HTR-8/SVneo (cell line): ENCODE measurements around the gene DRG2.
A peak's percentile ranks its signal among the peaks of the same experiment; 100 is the strongest.

Experiments
- DNase-seq: peaks from one replicate; pipeline ENCODE4 v3.0.0; 2011; ENCODE audit warnings: low spot score, mixed read lengths; ENCODE audit not compliant: insufficient read length
- FAIRE-seq: peaks from 2 replicates; lab custom pipeline; 2011; peaks lifted over from hg19 to GRCh38; lab: Jason Lieb, UNC

DRG2 gene

GRCh38 chr17:18071751-18072150 lies 16.0 kb upstream of the DRG2 start:
- DNase-seq (no peak), FAIRE-seq (peak; percentile 65)

DNA sequence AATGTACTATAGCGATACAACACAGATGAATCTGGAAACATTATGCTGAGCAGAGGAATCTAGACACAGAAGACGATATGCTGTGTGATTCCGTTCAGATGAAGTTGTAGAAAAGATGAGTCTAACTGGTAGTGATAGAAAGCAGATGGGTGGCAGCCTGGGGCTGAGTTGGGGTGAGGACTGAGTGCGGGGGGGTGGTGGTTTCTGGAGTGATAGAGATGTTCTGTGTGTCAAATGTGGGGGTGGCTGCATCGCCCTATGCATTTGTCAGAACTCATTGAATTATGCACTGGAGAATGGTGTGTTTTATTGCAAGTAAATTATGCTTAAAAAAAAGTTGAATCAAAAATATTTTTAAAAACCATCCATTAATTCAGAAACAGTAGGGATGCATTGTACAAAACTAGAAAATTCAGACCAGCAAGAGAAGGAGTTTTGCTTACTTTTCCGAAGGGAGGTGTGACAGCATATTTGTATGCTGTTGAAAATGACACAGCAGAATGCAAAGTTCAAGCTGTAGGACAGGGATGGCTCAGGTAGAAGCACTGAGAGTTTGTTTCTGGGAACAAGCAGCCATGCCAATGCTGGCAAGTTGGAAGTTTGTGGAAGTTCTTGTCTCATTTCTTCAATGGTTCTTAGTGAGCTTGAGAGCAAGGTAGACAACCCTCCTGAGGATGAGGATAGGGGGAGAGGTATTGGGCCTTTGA lies 13.0 kb upstream of the DRG2 start:
- FAIRE-seq (peak; percentile 46), DNase-seq (no peak)

DNA sequence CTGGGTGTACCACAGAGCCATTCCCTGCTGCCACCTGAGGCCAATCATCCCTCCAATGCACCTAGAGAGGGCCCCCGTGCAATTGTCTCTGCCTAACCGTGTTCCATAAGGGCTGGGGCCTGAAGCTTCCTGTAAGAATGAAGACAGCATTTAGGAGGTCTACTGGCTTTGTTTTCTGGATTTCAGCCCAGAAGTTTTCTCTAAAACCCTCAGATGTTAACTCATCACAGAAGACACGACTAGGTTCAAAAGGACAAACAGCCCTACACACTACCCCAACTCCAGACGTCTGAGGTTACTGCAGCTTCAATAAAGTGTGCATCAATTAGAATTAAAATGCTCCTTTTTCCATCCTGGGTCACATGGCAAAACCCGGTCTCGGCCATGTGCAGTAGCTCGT lies 10.8 kb upstream of the DRG2 start:
- DNase-seq (no peak), FAIRE-seq (peak; percentile 20)

GRCh38 chr17:18079543-18079942 lies 8.2 kb upstream of the DRG2 start:
- no peak for DNase-seq
- FAIRE-seq = no peak

GRCh38 chr17:18084256-18084655 lies 3.5 kb upstream of the DRG2 start:
- no peak for FAIRE-seq
- DNase-seq = no peak

- DNase-seq (no peak), FAIRE-seq (no peak)
Measured at GRCh38 chr17:18089613-18090012, 1.9 kb downstream of the DRG2 start.

DNA sequence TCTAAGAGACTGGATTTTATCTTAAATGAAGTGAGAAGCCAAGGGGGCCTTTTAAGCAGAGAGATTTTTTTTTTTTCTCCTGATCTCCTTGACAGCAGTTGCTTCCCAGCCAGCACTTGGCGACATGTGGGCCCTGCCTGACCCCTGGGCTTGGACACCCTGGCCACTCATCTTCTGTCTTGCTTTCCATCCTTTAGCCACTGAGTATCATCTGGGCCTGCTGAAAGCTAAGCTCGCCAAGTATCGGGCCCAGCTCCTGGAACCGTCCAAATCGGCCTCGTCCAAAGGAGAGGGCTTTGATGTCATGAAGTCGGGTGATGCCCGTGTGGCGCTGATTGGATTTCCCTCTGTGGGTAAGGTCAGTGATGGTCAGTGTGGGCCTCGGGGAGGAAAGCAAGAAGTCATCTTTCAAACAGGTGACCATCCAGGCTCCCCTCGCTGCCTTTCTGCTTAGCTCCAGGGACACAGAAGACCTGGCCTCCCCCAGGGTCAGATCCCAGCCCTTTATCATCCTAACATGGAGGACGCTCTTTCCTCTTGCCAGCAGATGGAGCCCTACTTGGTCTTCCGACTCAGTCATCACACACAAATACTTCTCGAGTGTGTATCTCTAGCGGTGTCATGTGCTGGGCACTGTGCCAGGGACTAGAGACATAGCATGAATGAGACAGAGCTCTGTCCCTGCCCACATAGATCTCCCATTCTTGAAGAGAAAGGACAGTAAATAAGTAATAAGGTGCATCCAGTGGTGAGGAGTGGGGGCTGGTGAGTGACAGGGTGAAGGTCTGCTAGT lies 6.1 kb downstream of the DRG2 start:
- DNase-seq (peak; percentile 64), FAIRE-seq (peak; percentile 90)

- no peak for DNase-seq
- no peak for FAIRE-seq
Measured at GRCh38 chr17:18094409-18094807, 6.7 kb downstream of the DRG2 start.

GRCh38 chr17:18099516-18099915 lies 11.8 kb downstream of the DRG2 start:
- no peak for DNase-seq

DNA sequence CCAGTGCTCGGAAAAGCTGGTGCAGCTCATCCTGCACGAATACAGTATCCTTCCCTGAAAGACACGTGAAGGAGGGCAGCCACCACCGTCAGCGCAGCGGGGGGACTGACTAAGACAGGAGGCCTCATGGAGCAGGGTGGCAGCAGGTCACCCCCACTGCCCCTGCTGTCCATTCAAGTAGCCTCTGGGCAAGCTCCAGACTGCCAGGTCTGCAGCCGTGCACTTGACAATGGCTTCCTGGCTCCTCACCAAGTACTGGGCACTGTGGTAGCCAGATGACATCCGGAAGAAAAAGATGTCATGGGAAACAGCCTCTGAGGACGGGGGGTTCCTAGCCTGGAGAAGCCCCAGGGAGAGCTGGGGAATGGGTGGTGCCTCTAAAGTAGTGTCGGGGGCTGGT lies 12.9 kb downstream of the DRG2 start:
- DNase-seq (no peak), FAIRE-seq (no peak)

More at GRCh38 chr17:18099516-18099915, 11.8 kb downstream of the DRG2 start:
- FAIRE-seq = no peak

GRCh38 chr17:18101828-18102227 lies 14.1 kb downstream of the DRG2 start:
- no peak for FAIRE-seq

GRCh38 chr17:18102640-18103039 lies 14.9 kb downstream of the DRG2 start:
- DNase-seq = no peak

More at GRCh38 chr17:18101828-18102227, 14.1 kb downstream of the DRG2 start:
- DNase-seq = no peak

DNA sequence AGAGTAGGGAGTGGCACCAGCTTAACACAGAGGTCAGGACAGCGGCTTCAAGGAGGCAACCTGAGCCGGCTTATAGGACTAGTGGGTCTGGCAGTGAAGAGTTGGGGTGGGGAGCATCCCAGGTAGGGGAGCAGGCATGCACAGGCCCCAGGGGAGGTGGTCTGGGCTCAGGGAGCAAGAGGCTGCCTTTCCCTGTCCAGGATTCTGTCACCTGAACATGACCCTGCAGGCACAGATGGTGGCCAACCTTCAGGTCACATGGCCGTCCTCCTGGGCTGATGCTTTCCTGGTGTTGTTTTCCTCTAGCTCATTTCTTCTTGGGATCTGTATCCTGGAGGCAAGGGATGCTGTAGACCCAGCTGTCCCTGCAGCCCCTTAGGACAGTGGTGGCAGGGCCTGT lies 17.3 kb downstream of the DRG2 start:
- DNase-seq (no peak), FAIRE-seq (no peak)

More at GRCh38 chr17:18102640-18103039, 14.9 kb downstream of the DRG2 start:
- no peak for FAIRE-seq

DNA sequence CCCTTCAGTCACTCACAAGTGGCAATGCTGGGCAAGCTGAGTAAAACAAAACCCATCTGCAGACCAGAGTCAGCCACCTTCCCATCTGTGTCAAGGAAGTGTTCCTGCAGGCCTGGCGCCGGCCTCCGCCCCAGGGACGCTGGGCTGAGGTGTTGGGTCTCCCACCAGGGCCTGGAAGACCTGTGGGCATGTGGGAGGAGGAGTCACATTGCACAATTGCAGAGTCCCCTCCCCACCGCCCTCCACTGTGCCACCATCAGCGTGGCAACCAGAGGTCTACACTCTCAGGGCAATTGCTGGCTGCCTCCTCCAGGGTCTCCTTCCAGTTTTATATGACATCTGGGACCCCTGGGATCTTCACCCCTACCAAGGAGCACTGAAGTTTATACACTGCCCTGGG lies 17.8 kb downstream of the DRG2 start:
- FAIRE-seq (peak; percentile 40), DNase-seq (no peak)

GRCh38 chr17:18106211-18106610 lies 18.5 kb downstream of the DRG2 start:
- DNase-seq (no peak), FAIRE-seq (peak; percentile 42)

DNA sequence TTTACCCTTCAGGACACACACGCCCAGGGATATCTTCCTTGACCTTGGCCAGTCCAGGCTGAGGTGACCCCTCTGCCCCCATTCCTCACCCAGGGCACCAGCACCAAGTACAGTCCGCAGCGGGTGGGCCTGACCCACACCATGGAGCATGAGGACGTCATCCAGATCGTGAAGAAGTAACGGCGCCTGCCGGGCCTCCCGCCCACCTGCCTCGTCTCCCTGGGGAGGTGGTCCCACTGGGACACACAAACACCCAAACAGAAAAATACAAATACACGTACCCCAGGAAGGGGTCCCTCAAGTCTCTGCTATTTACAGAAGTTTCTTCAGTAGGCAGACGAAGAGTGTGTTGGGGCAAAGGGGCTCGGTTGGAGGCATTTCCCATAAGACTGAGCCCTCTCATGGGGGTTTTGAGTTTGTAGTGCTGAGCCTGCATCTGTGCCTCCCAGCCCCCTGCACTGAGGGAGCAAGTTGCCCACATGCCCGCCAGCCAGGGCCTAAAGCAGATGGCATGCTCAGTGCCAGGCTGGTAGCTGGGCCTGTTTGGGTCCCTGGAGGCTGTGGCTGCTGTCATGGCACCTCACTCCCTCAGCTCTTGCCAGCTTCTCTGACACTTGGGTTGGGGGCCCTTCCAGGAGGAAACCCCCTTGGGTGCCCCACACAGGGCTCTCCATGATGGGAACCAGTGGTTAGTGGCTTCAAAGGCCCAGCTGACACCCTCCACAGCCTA lies 19.5 kb downstream of the DRG2 start:
- FAIRE-seq = no peak

GRCh38 chr17:18107971-18108370 lies 20.2 kb downstream of the DRG2 start:
- FAIRE-seq (no peak), DNase-seq (no peak)

More for the DNA sequence above, 19.5 kb downstream of the DRG2 start:
- no peak for DNase-seq

- FAIRE-seq = no peak
- DNase-seq = no peak
Measured at GRCh38 chr17:18108401-18109312, 20.9 kb downstream of the DRG2 start, which contains the start of gene MYO15A. MYO15A (plus strand) TSS chr17:18108756; CDS start chr17:18118801, 10,045 bp downstream.

DNA sequence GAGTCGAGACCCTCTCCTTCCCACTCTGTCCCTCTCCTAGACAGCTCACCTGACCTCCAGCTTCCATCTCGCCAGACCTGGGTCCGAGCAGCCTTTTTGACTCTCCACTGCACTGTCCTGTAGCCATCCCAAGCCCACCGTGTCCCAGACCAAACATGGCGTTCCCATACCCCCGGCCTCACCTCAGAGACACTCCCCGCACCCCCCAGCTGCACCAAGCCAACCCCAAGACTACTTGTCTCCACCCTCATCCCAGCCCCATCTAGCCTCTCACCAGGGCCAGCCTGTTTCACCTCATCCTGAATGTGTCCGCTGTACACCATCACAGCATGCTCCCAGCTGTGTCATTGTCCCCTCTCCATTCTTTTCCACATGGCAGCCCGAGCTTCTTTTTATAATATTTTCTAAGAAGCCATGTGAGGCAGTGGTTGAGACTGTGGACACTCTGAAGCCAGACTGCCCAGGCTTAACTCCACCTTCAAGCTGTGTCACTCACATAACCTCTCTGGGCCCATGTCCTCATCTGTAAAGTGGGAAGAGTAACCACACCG lies 22.3 kb downstream of the DRG2 start:
- DNase-seq = no peak
- no peak for FAIRE-seq
